Glutamatergic neuron (in vitro differentiated cells): ENCODE results near the gene TNFSF13. TPM values are rescaled to one million over a fixed set of nuclear protein-coding genes. Genes with fewer than 3 reads are reported as not detected.

ENCODE experiments used
- DNase-seq: peaks from one replicate; pipeline ENCODE4 v3.0.0; 2022
- H3K27ac Mint-ChIP-seq: one replicate; pipeline ENCODE4 v1.8.0; 2020; ENCODE audit warnings: mild to moderate bottlenecking, mixed read lengths, inconsistent platforms; ENCODE audit not compliant: unreplicated experiment
- H3K27me3 Mint-ChIP-seq: one replicate; pipeline ENCODE4 v1.8.0; 2020; ENCODE audit warnings: mild to moderate bottlenecking, moderate library complexity, mixed read lengths, inconsistent platforms; ENCODE audit not compliant: unreplicated experiment
- H3K36me3 Mint-ChIP-seq: one replicate; pipeline ENCODE4 v1.8.0; 2020; ENCODE audit warnings: mild to moderate bottlenecking, mixed read lengths, inconsistent platforms; ENCODE audit not compliant: unreplicated experiment
- H3K4me1 Mint-ChIP-seq: one replicate; pipeline ENCODE4 v1.8.0; 2020; ENCODE audit warnings: mild to moderate bottlenecking, low read depth, mixed read lengths, inconsistent platforms; ENCODE audit not compliant: unreplicated experiment
- H3K4me3 Mint-ChIP-seq: one replicate; pipeline ENCODE4 v1.8.0; 2020; ENCODE audit warnings: mild to moderate bottlenecking, mixed read lengths, inconsistent platforms; ENCODE audit not compliant: unreplicated experiment
- H3K9me3 Mint-ChIP-seq: one replicate; pipeline ENCODE4 v1.8.0; 2020; ENCODE audit warnings: mild to moderate bottlenecking, moderate library complexity, mixed read lengths, inconsistent platforms; ENCODE audit not compliant: unreplicated experiment
- CTCF ChIP-seq: fragments of 200-600 bp; sonication (generic); IDR thresholded peaks from one replicate; pipeline ENCODE4 v1.5.0; 2021; ENCODE audit not compliant: partially characterized antibody, unreplicated experiment
- total RNA-seq: library from RNA; stranded (reverse); fragmentation: NEBNext Ultra II Directional; extraction: Animal tissue kit (Norgen Biotek cat#: 25700); gene quantifications from one replicate; pipeline ENCODE4 v1.2.1, GENCODE V29; 2021; ENCODE audit not compliant: unreplicated experiment

The TNFSF13 gene
- total RNA-seq, 1 donor from 2014 or later: not detected

GRCh38 chr17:7580604-7581575, 22.3 kb downstream of the TNFSF13 start:
- peaks cover 4% of the 10 kb centered on the region for H3K36me3 Mint-ChIP-seq
- TF ChIP-seq CTCF: no peak
- peaks cover 25% of the 10 kb centered on the region for H3K4me1 Mint-ChIP-seq
- peaks cover 14% of the 10 kb centered on the region for H3K27me3 Mint-ChIP-seq
- H3K27ac Mint-ChIP-seq: peak overlapping the region; percentile 65
- H3K9me3 Mint-ChIP-seq: peaks cover 22% of the 10 kb centered on the region
- no peak for DNase-seq
- H3K4me3 Mint-ChIP-seq: peak overlapping the region; percentile 66

- peaks cover 14% of the 10 kb centered on the region for H3K27me3 Mint-ChIP-seq
- peaks cover 16% of the 10 kb centered on the region for H3K4me1 Mint-ChIP-seq
- peak overlapping the region; percentile 99 for H3K4me3 Mint-ChIP-seq
- H3K9me3 Mint-ChIP-seq: peaks cover 20% of the 10 kb centered on the region
- peak overlapping the region; percentile 100 for H3K27ac Mint-ChIP-seq
- DNase-seq: no peak
- H3K36me3 Mint-ChIP-seq: no peaks in the 10 kb centered on the region
- TF ChIP-seq CTCF: no peak
Measured at GRCh38 chr17:7582396-7583252, 24.1 kb downstream of the TNFSF13 start.

GRCh38 chr17:7583253-7584109, 24.9 kb downstream of the TNFSF13 start, which contains the start of gene MPDU1:
Gene MPDU1 (plus strand): TSS chr17:7583852. CDS start chr17:7583863, 11 bp downstream.
- peaks cover 11% of the 10 kb centered on the region for H3K4me1 Mint-ChIP-seq
- H3K36me3 Mint-ChIP-seq: no peaks in the 10 kb centered on the region
- peaks cover 14% of the 10 kb centered on the region for H3K27me3 Mint-ChIP-seq
- no peak for TF ChIP-seq CTCF
- peaks cover 21% of the 10 kb centered on the region for H3K9me3 Mint-ChIP-seq
- H3K4me3 Mint-ChIP-seq: peak within 1 kb of the TSS; percentile 99
- DNase-seq: peak; percentile 96
- peak within 1 kb of the TSS; percentile 100 for H3K27ac Mint-ChIP-seq

GRCh38 chr17:7586673-7587419, 28.3 kb downstream of the TNFSF13 start:
- TF ChIP-seq CTCF: no peak
- Mint-ChIP-seq H3K9me3 (peaks cover 15% of the 10 kb centered on the region), H3K36me3 (no peaks in the 10 kb centered on the region), H3K27ac (no peak overlapping the region), H3K4me3 (no peak overlapping the region), H3K27me3 (peaks cover 11% of the 10 kb centered on the region), H3K4me1 (peaks cover 9% of the 10 kb centered on the region)
- DNase-seq: no peak
